Activated CD4-positive, alpha-beta T cell treated with anti-CD3 and anti-CD28 coated beads for 1 hour (primary cell): Measurements from ENCODE around the gene SMDT1.
"Not testable (repeated sequence)": the region's sequence is repeated elsewhere in the genome, so short reads cannot be mapped to it uniquely, and the experiment has no call there.

Source experiments
- DNase-seq: peaks from one replicate; pipeline ENCODE4 v3.0.0-alpha.2; 2020

SMDT1 gene

GRCh38 chr22:42115420-42115830 is 35.9 kb downstream of the SMDT1 start:
- not testable (repeated sequence) for DNase-seq

- DNase-seq: no peak
Observed at GRCh38 chr22:42116848-42117424, 37.4 kb downstream of the SMDT1 start.

- not testable (repeated sequence) for DNase-seq
Observed at GRCh38 chr22:42120231-42121021, 40.9 kb downstream of the SMDT1 start.

DNA sequence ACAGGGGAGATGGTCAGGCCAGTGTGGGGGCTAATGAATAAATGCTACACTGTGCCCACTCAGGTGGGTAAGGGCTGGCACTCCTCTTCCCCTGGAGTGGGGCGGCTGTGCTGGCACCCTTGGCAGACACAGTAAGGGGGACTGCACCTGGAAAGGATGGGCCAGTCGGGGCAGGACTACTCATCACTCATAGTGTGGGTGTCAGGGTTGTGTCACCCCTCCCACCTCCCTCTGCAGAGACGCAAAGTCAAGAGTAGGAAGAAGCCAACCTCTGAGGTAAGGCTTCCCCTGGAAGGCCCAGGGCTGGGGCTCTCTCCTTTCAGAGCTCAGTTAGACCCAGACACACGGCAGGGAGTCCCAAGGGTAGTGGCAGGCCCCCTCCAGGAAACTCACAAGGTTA is 44.0 kb downstream of the SMDT1 start:
- DNase-seq: not testable (repeated sequence)

DNA sequence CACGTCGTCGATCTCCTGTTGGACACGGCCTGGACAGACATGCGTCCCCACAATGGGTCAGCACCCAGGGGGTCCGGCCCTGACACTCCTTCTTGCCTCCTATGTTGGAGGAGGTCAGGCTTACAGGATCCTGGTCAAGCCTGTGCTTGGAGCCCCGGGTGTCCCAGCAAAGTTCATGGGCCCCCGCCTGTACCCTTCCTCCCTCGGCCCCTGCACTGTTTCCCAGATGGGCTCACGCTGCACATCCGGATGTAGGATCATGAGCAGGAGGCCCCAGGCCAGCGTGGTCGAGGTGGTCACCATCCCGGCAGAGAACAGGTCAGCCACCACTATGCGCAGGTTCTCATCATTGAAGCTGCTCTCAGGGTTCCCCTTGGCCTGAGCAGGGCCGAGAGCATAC is 48.1 kb downstream of the SMDT1 start:
- no peak for DNase-seq

DNA sequence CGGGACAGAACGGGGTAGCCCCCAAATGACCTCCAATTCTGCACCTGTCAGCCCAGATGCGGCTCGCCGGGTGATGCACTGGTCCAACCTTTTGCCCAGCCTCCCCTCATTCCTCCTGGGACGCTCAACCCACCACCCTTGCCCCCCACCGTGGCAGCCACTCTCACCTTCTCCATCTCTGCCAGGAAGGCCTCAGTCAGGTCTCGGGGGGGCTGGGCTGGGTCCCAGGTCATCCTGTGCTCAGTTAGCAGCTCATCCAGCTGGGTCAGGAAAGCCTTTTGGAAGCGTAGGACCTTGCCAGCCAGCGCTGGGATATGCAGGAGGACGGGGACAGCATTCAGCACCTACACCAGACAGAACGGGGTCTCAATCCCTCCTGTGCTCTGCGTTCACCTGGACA is 48.5 kb downstream of the SMDT1 start:
- DNase-seq: not testable (repeated sequence)

- not testable (repeated sequence) for DNase-seq
Observed at GRCh38 chr22:42128776-42129694, 49.5 kb downstream of the SMDT1 start.

- DNase-seq: not testable (repeated sequence)
Observed at GRCh38 chr22:42130182-42130581, 50.7 kb downstream of the SMDT1 start.

DNA sequence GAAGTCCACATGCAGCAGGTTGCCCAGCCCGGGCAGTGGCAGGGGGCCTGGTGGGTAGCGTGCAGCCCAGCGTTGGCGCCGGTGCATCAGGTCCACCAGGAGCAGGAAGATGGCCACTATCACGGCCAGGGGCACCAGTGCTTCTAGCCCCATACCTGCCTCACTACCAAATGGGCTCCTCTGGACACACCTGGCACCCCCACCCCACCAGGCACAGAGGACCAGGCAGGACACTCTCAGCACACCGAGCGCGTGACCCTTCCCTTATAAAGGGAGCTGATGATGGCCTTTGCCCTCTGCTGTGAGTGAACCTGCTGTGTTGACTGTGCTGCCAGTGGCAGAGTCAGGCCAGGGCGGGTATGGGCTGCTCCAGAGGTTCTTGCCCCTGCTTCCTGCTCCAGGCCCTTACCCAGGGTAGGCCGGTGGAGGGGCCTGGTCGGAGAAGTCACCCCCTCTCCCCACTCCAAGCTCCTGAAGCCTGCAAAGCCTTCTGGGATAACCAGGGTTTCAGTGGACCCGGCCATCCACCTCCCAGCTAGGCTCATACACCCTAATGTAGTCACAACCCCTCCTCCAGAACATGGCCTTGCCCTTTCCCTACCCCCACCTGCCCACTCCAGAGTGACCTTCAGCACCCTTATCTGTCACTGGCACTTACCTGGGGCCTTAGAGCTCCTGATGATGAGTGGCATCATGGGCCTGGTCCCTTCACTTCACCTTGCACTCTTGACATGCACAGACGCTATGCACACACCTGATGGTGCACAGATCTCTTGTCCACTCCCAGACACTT is 51.3 kb downstream of the SMDT1 start, which contains the start of gene CYP2D6:
Gene CYP2D6, minus strand, starts transcription at position 172 of the 793 bp plus-strand sequence. Its CDS starts 19 bp downstream, at position 153.
- not testable (repeated sequence) for DNase-seq

GRCh38 chr22:42131562-42131961 is 52.1 kb downstream of the SMDT1 start:
- DNase-seq: no peak

DNA sequence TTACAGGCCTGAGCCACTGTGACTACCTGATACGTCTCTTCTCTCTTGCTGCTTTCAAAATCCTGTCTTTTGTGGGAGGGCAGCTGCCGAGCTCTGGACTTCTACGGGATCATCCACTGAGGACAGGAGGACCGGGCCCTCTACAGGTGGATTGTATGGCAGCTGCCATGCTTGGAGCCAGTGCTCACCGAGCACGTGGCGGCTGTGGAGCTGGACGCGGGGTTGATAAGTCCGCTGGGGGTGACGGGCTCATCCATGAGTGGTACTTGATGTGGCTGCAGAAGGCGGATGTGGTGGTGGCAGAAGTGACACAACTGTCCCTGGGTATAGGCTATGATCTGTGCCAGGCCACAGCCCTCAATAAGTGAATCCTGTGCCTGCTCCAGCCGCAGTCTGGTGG is 53.0 kb downstream of the SMDT1 start:
- DNase-seq: no peak
